Esophagus muscularis mucosa (tissue), 4 donors: ENCODE measurements around the gene NFATC4. TPM values are rescaled to one million over a fixed set of nuclear protein-coding genes. Genes with fewer than 3 reads are reported as not detected.

ENCODE experiments used
- DNase-seq: peaks from one replicate; pipeline ENCODE4 v3.0.0-alpha.2; 2017; ENCODE audit errors: extremely low spot score
- H3K27ac ChIP-seq, 4 donors: fragments of 200-600 bp; sonication (generic); replicated peaks in 1 of 4; 1 replicate in 3 of 4; 2 replicates in 1 of 4; pipeline ENCODE4 v1.5.1; 2016 to 2019; ENCODE audit warnings: mild to moderate bottlenecking in 1 of 4
- H3K27me3 ChIP-seq, 4 donors: fragments of 200-600 bp; sonication (generic); one replicate each; pipeline versions ENCODE4 v1.5.1 to v1.6.0; 2016 to 2019
- H3K36me3 ChIP-seq, 4 donors: fragments of 200-600 bp; sonication (generic); one replicate each; pipeline ENCODE4 v1.5.1; 2016 to 2019
- H3K4me1 ChIP-seq, 4 donors: fragments of 200-600 bp; sonication (generic); one replicate each; pipeline ENCODE4 v1.5.1; 2016 to 2019
- H3K4me3 ChIP-seq, 4 donors: fragments of 200-600 bp; sonication (generic); 1 replicate in 2 of 4; 2 replicates in 2 of 4; pipeline ENCODE4 v1.5.1; 2016 to 2019; ENCODE audit warnings: mild to moderate bottlenecking in 4 of 4, moderate library complexity in 1 of 4
- H3K9me3 ChIP-seq, 4 donors: fragments of 200-600 bp; sonication (generic); 1 replicate in 3 of 4; 2 replicates in 1 of 4; pipeline ENCODE4 v1.5.1; 2016 to 2019
- CTCF ChIP-seq, 3 experiments: fragments of 200-600 bp in 2 of 3; fragments of 450-650 bp in 1 of 3; sonication (generic) in 2 of 3; IDR thresholded peaks; one replicate each; pipeline ENCODE4 v1.5.1; 2017 to 2019; ENCODE audit warnings: antibody characterized with exemption in 3 of 3, mild to moderate bottlenecking in 2 of 3, moderate library complexity in 1 of 3
- EP300 ChIP-seq: sonication (generic); formaldehyde crosslinking; IDR thresholded peaks from one replicate; pipeline ENCODE4 v1.6.1; 2017; ENCODE audit warnings: antibody characterized with exemption
- POLR2A ChIP-seq: fragments of 450-650 bp; IDR thresholded peaks from one replicate; pipeline ENCODE4 v1.6.1; 2017; ENCODE audit warnings: antibody characterized with exemption, moderate library complexity, mild to moderate bottlenecking, low read depth
- POLR2AphosphoS5 ChIP-seq, 2 donors: sonication (generic); formaldehyde crosslinking; IDR thresholded peaks; one replicate each; pipeline ENCODE4 v1.6.1; 2017; ENCODE audit warnings: antibody characterized with exemption in 2 of 2
- WGBS: methylation state at CpG from one replicate; pipeline ENCODE4 v1.1.5; 2018; 5-methylcytosine and 5-hydroxymethylcytosine counted together
- intact Hi-C: fragments of 100-400 bp; cut with DNase I; formaldehyde crosslinking; loops from one replicate; pipeline ENCODE4 v1.15.1; 2023
- total RNA-seq, 4 donors: library from RNA; depleted of rRNA; stranded (reverse); fragments of >200 nt; gene quantifications; one replicate each; pipeline versions ENCODE4 v1.1.0 to v1.2.1, GENCODE V29; 2016

Gene NFATC4
- total RNA-seq, 4 donors from 2014 or later = 38.8 to 65.2 (median 48.3) TPM

- TF ChIP-seq EP300 (no peak), POLR2A (no peak), POLR2AphosphoS5 (IDR thresholded peaks at IDR 0.05) (no peak)
- Histone ChIP-seq H3K4me1 (peaks cover 13 to 32% (median 24%) of the 10 kb centered on the region in 4 donors), H3K4me3 (no peak overlapping the region), H3K27ac (peak overlapping the region in 3 of 4 donors; percentile 18 to 68 (median 53)), H3K9me3 (no peaks in the 10 kb centered on the region), H3K27me3 (no peaks in the 10 kb centered on the region), H3K36me3 (no peaks in the 10 kb centered on the region)
- 33% methylated on average over 3 of the region's 3 CpGs for WGBS
- no peak for DNase-seq
- intact Hi-C loops = no loop called here
Observed at GRCh38 chr14:24425704-24426103, 57.7 kb downstream of the NFATC4 start.

GRCh38 chr14:24426150-24426911 lies 58.3 kb downstream of the NFATC4 start:
- intact Hi-C loops = no loop called here
- 88% methylated on average over 2 of the region's 2 CpGs for WGBS
- Histone ChIP-seq H3K4me1 (peaks cover 19 to 38% (median 30%) of the 10 kb centered on the region in 4 donors), H3K36me3 (peaks cover 0 to 6% (median 1%) of the 10 kb centered on the region in 4 donors), H3K27me3 (no peaks in the 10 kb centered on the region), H3K9me3 (no peaks in the 10 kb centered on the region), H3K27ac (peak overlapping the region in 2 of 4 donors; percentile 53 to 68), H3K4me3 (no peak overlapping the region)
- no peak for TF ChIP-seq CTCF (IDR thresholded peaks at IDR 0.05)
- no peak for TF ChIP-seq EP300
- TF ChIP-seq POLR2AphosphoS5 (IDR thresholded peaks at IDR 0.05) = no peak
- no peak for TF ChIP-seq POLR2A
- DNase-seq = no peak

GRCh38 chr14:24426912-24427536 lies 59.0 kb downstream of the NFATC4 start:
- intact Hi-C loops = no loop called here
- DNase-seq = no peak
- H3K27ac ChIP-seq = no peak overlapping the region

GRCh38 chr14:24427537-24428508 lies 59.8 kb downstream of the NFATC4 start:
- H3K4me1 ChIP-seq = peaks cover 34 to 53% (median 45%) of the 10 kb centered on the region in 4 donors
- intact Hi-C loops = no loop called here
- H3K27me3 ChIP-seq = no peaks in the 10 kb centered on the region
- WGBS = 85% methylated on average over 14 of the region's 18 CpGs
- H3K36me3 ChIP-seq = peaks cover 6 to 18% (median 16%) of the 10 kb centered on the region in 4 donors
- peak; percentile 55 for DNase-seq
- H3K27ac ChIP-seq = no peak overlapping the region
- TF ChIP-seq CTCF (IDR thresholded peaks at IDR 0.05) = no peak
- no peak for TF ChIP-seq EP300
- no peak for TF ChIP-seq POLR2AphosphoS5 (IDR thresholded peaks at IDR 0.05)
- no peak for TF ChIP-seq POLR2A
- no peak overlapping the region for H3K4me3 ChIP-seq
- H3K9me3 ChIP-seq = no peaks in the 10 kb centered on the region

More at GRCh38 chr14:24426912-24427536, 59.0 kb downstream of the NFATC4 start:
- H3K36me3 ChIP-seq = peaks cover 0 to 10% (median 8%) of the 10 kb centered on the region in 4 donors
- H3K4me1 ChIP-seq = peaks cover 26 to 45% (median 37%) of the 10 kb centered on the region in 4 donors
- 87% methylated on average over 4 of the region's 8 CpGs for WGBS
- TF ChIP-seq POLR2A = no peak
- no peak for TF ChIP-seq CTCF (IDR thresholded peaks at IDR 0.05)
- TF ChIP-seq POLR2AphosphoS5 (IDR thresholded peaks at IDR 0.05) = no peak
- TF ChIP-seq EP300 = no peak
- H3K4me3 ChIP-seq = no peak overlapping the region
- H3K9me3 ChIP-seq = no peaks in the 10 kb centered on the region
- H3K27me3 ChIP-seq = no peaks in the 10 kb centered on the region
